GM20000 (cell line): ENCODE results near the gene SYNGR3.

ENCODE experiments used
- DNase-seq: peaks from one replicate; pipeline ENCODE4 v3.0.0; 2012; ENCODE audit warnings: low spot score
- CTCF ChIP-seq: IDR thresholded peaks from 2 replicates; pipeline ENCODE4 v1.5.1; 2012; ENCODE audit warnings: mild to moderate bottlenecking, control low read depth; ENCODE audit errors: extremely low read depth, missing control alignments

SYNGR3 gene

DNA sequence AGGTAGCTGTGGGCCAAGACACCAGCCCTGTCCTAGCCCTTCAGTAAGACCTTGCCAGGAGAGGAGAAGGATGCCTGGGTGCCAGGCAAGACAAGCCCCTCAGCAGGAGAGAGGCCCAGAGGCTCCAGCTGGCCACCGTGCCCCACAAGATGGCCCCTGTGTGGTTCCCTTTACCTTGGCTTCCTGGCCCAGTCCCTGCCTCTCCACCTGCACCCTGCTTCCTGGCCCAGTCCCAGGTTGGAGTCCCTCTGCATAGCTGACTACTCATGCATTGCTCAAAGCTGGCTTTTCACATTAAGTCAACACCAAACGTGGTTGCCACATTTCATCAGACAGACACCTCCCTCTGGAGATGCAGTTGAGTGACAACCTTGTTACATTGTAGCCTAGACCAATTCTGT lies 4.0 kb downstream of the SYNGR3 start:
- TF ChIP-seq CTCF, result no peak

DNA sequence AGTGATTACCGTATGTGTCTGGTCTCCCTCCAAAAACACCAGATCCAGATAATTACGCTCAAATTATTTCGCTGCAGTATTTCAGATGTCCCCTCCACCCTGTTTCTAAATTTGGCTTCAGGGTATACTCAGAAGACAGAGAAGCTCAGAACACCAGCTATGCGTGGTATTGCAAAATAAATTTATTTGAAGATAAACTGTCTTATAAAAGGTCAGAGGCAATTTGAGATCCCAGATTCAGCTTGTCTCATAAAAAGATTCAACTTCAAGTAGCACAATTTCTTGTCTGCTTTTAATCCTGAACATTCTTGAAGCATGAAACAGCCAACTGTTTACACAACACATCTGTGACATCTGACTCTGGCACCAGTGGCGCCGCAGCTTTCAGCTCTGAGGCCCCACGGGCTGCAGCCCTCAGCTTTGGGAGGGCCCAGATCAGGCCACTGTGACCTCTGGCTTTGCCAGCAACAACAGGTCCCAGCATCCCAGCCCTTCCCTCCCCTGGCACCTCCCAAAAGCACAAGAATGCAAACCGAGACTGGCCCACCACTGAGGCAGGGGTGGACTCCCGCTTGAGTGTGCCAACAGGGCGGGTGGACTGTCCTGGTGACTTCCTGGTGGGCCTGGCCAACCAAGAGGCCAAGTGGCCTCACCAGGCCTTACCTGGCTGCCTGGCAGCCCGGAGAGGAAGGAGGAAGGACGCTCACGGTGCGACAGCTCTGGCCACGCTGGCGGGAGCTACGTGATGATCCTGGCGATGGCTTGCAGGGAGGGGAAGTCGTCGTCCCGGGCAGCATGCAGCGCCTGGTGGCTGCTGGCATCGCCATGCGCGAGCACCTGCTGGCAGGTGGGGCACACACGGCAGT lies 8.0 kb downstream of the SYNGR3 start:
- no peak for TF ChIP-seq CTCF
- no peak for DNase-seq

More for the DNA sequence above, 4.0 kb downstream of the SYNGR3 start:
- DNase-seq, result no peak

- DNase-seq, result no peak
- no peak for TF ChIP-seq CTCF
Observed at GRCh38 chr16:1998360-1998835, 8.6 kb downstream of the SYNGR3 start.

GRCh38 chr16:1998852-1999801 lies 9.4 kb downstream of the SYNGR3 start:
- TF ChIP-seq CTCF, result no peak
- no peak for DNase-seq

DNA sequence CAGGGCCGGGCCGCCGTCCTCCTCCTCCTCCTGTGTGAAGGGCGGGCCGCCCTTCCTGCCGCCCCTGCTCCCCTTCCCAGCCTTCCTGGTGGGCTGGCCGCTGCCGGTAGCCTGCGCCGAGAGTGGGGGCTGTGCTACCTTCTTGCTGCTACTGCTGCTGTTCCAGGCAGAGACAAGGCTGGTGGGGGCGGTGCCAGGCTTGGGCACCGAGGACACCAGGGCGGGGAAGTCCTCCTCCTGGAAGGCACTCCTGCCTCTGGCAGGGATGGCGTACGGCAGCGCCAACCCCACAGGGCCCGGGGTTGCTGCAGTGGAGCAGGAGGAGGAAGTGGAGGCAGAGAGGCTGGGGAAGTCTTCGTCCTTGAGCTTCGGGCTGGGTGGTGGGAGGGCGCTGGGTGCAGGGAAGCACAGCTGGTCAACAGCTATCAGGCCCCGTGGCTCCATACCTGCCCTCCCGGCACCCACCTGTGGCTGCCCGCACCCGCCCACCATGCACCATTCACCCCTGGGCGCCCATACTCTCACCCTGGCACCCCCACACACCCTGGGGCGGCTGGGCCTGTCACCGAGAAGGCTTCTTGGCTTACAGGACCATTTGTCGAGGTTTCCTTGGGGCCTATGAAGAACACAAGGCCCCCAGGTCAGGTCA lies 10.2 kb downstream of the SYNGR3 start:
- TF ChIP-seq CTCF, result no peak

GRCh38 chr16:2001035-2001434 lies 11.3 kb downstream of the SYNGR3 start:
- no peak for DNase-seq
- no peak for TF ChIP-seq CTCF

More for the DNA sequence above, 10.2 kb downstream of the SYNGR3 start:
- no peak for DNase-seq
